ENCODE results near the gene AAMDC.

DNA sequence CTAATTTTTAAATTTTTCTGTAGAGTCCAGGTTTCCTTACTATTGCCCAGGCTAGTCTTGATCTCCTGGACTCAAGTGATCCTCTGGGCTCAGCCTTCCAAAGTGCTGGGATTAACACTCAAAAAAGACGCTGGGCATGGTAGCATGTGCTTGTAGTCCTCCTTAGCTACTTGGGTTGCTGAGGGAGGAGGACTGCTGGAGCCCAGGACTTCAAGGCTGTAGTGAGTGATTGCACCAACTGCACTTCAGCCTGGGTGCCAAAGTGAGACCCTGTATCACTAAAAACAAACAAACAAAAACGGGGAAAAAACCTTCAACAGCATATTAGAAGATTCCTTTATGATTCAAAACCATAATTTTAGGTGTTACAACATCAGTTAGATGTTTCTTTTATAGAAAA is 45.0 kb upstream of the AAMDC start:
- TF ChIP-seq CTCF (conservative IDR thresholded peaks at IDR 0.05 in 1 of 2, IDR thresholded peaks at IDR 0.05 in 1 of 2; ENCODE audit: low read depth in 1 of 2, low read length in 2 of 2) (no peak), EZH2 (IDR thresholded peaks at IDR 0.05; ENCODE audit: low read length, missing control alignments) (no peak)

All from fibroblast of lung (primary cell).